LNCAP (cell line): ENCODE measurements around the gene NCOA3.

ENCODE experiments used
- CTCF ChIP-seq: fragments of 450-650 bp; IDR thresholded peaks from 2 replicates; pipeline ENCODE4 v1.5.1; 2017; ENCODE audit warnings: mild to moderate bottlenecking

The NCOA3 gene

DNA sequence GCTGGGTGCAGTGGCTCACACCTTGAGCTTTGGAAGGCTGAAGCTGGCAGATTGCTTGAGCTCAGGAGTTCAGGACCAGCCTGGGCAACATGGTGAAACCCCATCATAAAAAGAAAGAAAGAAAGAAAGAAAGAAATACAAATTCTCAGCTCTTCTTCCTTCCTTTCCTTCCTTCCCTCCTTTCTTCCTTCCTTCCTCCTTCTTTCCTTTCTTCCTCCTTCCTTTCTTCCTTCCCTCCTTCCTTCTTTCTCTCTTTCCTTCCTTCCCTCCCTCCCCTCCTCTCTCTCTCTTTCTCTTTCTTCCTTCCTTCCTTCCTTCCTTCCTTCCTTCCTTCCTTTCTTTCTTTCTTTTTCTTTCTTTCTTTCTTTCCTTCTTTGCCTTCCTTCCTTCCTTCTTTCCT lies 21.0 kb upstream of the NCOA3 start:
- no peak for TF ChIP-seq CTCF

DNA sequence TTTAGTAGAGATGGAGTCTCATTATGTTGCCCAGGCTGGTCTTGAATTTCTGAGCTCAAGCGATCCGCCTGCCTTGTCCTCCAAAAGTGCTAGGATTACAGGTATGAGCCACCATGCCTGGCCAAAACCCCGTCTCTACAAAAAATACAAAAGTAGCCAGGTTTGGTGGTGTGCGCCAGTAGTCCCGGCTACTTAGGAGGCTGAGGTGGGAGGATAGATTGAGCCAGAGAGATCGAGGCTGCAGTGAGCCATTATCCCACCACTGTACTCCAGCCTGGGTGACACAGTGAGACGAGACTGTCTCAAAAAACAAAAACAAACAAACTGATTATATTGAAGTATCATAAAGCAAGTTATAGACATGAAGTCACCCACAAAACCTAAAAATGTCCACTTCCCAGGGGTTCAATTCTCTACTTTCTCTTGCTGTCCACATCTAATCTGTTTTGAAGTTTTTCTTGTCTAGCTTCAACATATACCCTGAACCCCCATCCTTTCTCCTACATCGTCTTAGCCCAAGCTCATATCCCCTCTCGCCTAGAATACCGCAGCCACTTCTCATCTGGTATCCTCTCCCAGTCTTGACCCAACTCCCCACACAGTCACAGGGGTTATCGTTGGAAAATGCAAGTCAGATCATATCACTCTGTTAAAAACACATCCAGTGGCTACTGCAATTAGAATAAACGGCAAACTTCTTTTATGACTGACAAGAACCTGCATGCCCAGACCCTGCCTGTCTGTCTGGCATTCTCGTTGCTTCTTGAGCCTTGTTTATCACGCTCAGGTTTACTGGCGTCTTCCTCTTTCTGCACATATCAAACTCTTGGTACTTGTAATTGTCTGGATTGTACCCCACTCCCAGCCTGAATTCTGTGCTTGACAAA lies 20.1 kb upstream of the NCOA3 start:
- no peak for TF ChIP-seq CTCF

- no peak for TF ChIP-seq CTCF
Measured at GRCh38 chr20:47482705-47483104, 19.0 kb upstream of the NCOA3 start.

GRCh38 chr20:47484303-47484702 lies 17.4 kb upstream of the NCOA3 start:
- TF ChIP-seq CTCF, result no peak

DNA sequence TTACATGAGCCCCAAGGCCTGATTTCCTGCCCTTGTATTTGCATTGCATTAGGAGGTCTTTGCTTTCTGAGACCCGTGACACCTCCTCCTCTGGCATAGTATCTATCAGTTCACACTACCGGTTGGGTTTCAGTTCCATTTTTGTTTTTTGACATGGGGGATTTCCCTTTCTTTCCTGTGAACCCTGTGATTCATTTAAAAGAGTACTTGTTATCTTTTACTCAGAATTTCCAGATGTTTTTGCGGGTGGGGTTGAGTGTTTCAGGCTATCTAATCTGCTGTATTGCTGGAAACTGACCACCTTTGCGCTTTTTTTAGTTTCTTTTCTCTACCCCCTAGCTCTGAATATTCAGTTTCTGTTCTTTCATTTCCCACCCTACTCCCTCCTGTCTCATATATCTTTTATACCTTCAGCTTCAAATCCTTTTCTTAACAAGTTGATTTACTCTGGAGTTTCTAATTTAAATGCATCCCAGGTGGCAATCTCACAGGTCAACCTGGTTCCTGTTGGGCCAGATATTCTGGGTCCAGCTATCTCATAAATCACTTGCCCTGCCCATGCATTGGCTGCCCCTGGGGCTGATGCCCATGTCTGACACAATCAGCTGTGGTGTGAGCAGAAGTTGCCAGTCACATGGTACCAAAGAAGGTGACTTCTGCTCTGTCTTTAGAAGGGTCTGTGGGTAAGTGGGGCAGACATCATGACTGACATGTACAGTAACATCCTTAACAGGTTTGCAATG lies 14.3 kb upstream of the NCOA3 start:
- no peak for TF ChIP-seq CTCF

- TF ChIP-seq CTCF, result no peak
Measured at GRCh38 chr20:47489448-47489872, 12.2 kb upstream of the NCOA3 start.

DNA sequence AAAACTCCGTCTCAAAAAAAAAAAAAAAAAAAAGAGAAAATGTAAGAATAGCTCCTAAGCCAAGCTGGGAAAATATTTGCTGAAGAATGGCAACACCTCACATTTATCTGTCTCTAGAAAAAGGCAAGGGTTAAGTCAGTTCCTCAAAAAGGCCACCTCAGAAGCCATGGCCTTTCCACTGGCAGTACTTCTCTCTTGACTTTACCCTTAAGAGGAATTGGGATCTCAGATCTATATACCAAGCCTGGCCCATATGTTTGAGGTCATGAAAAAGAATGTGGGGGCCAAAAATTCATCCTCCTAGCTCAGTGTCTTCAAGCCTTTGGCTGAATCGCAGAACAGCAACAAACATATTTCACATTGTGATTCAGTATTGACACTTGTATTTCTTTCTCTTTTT lies 10.9 kb upstream of the NCOA3 start:
- no peak for TF ChIP-seq CTCF
